ENCODE data around the gene MGMT. TPM values are rescaled to one million over a fixed set of nuclear protein-coding genes. Genes with fewer than 3 reads are reported as not detected.

MGMT gene
- total and polyA plus RNA-seq, 2 donors (not counting 1 experiment from before 2014, with no cell fraction given), result 1.9 to 29.1 TPM

GRCh38 chr10:129807211-129807610, 340.2 kb downstream of the MGMT start:
- H3K4me1 ChIP-seq (ENCODE audit: control insufficient read depth, extremely low read depth, insufficient read depth, low read length), result no peaks in the 10 kb centered on the region
- TF ChIP-seq EZH2 (IDR thresholded peaks at IDR 0.05; ENCODE audit: low read length, missing control alignments) (no peak), CTCF (conservative IDR thresholded peaks at IDR 0.05 in 1 of 2, IDR thresholded peaks at IDR 0.05 in 1 of 2; ENCODE audit: low read depth in 1 of 2, low read length in 2 of 2) (no peak)
- no peaks in the 10 kb centered on the region for H3K9me3 ChIP-seq (ENCODE audit: control insufficient read depth, insufficient read depth, low read depth, low read length)
- no peak overlapping the region for H3K9ac ChIP-seq (ENCODE audit: insufficient read depth, low read length)
- H4K20me1 ChIP-seq (ENCODE audit: control insufficient read depth, extremely low read depth, insufficient read depth, low read length), result no peaks in the 10 kb centered on the region
- no peak overlapping the region for H3K4me3 ChIP-seq (replicated peaks in 1 of 4; ENCODE audit: control extremely low read depth in 1 of 4, insufficient read depth in 1 of 4, low read depth in 3 of 4, low read length in 4 of 4)
- H3K27me3 ChIP-seq (ENCODE audit: control insufficient read depth, insufficient read depth, low read length), result no peaks in the 10 kb centered on the region
- no peak overlapping the region for H3K4me2 ChIP-seq (ENCODE audit: extremely low read depth, insufficient read depth, low read length)
- no peak overlapping the region for H3K27ac ChIP-seq (ENCODE audit: insufficient read depth, low read length)
- DNase-seq (ENCODE audit: low read depth in 2 of 2), result no peak
- no peaks in the 10 kb centered on the region for H3K36me3 ChIP-seq (ENCODE audit: control insufficient read depth, insufficient read depth, low read length)
- no peak overlapping the region for H2AFZ ChIP-seq (ENCODE audit: low read length)
- no peaks in the 10 kb centered on the region for H3K79me2 ChIP-seq (ENCODE audit: control insufficient read depth, insufficient read depth, low read length)

- Histone ChIP-seq H2AFZ (ENCODE audit: low read length) (no peak overlapping the region), H3K4me3 (replicated peaks in 1 of 4; ENCODE audit: control extremely low read depth in 1 of 4, insufficient read depth in 1 of 4, low read depth in 3 of 4, low read length in 4 of 4) (no peak overlapping the region), H3K9ac (ENCODE audit: insufficient read depth, low read length) (no peak overlapping the region), H3K4me1 (ENCODE audit: control insufficient read depth, extremely low read depth, insufficient read depth, low read length) (no peaks in the 10 kb centered on the region), H4K20me1 (ENCODE audit: control insufficient read depth, extremely low read depth, insufficient read depth, low read length) (no peaks in the 10 kb centered on the region), H3K79me2 (ENCODE audit: control insufficient read depth, insufficient read depth, low read length) (no peaks in the 10 kb centered on the region), H3K27me3 (ENCODE audit: control insufficient read depth, insufficient read depth, low read length) (no peaks in the 10 kb centered on the region), H3K27ac (ENCODE audit: insufficient read depth, low read length) (no peak overlapping the region), H3K9me3 (ENCODE audit: control insufficient read depth, insufficient read depth, low read depth, low read length) (no peaks in the 10 kb centered on the region), H3K4me2 (ENCODE audit: extremely low read depth, insufficient read depth, low read length) (no peak overlapping the region), H3K36me3 (ENCODE audit: control insufficient read depth, insufficient read depth, low read length) (no peaks in the 10 kb centered on the region)
- DNase-seq (ENCODE audit: low read depth in 2 of 2), result no peak
- TF ChIP-seq CTCF (conservative IDR thresholded peaks at IDR 0.05 in 1 of 2, IDR thresholded peaks at IDR 0.05 in 1 of 2; ENCODE audit: low read depth in 1 of 2, low read length in 2 of 2), result no peak
- TF ChIP-seq EZH2 (IDR thresholded peaks at IDR 0.05; ENCODE audit: low read length, missing control alignments), result no peak
Measured at GRCh38 chr10:129808092-129808983, 341.3 kb downstream of the MGMT start.

GRCh38 chr10:129809431-129809830, 342.4 kb downstream of the MGMT start:
- Histone ChIP-seq H3K9me3 (ENCODE audit: control insufficient read depth, insufficient read depth, low read depth, low read length) (no peaks in the 10 kb centered on the region), H4K20me1 (ENCODE audit: control insufficient read depth, extremely low read depth, insufficient read depth, low read length) (no peaks in the 10 kb centered on the region), H3K9ac (ENCODE audit: insufficient read depth, low read length) (no peak overlapping the region), H3K27me3 (ENCODE audit: control insufficient read depth, insufficient read depth, low read length) (no peaks in the 10 kb centered on the region), H3K4me2 (ENCODE audit: extremely low read depth, insufficient read depth, low read length) (no peak overlapping the region), H3K36me3 (ENCODE audit: control insufficient read depth, insufficient read depth, low read length) (no peaks in the 10 kb centered on the region), H3K4me3 (replicated peaks in 1 of 4; ENCODE audit: control extremely low read depth in 1 of 4, insufficient read depth in 1 of 4, low read depth in 3 of 4, low read length in 4 of 4) (no peak overlapping the region), H2AFZ (ENCODE audit: low read length) (no peak overlapping the region), H3K79me2 (ENCODE audit: control insufficient read depth, insufficient read depth, low read length) (no peaks in the 10 kb centered on the region), H3K27ac (ENCODE audit: insufficient read depth, low read length) (no peak overlapping the region), H3K4me1 (ENCODE audit: control insufficient read depth, extremely low read depth, insufficient read depth, low read length) (no peaks in the 10 kb centered on the region)
- no peak for DNase-seq (ENCODE audit: low read depth in 2 of 2)
- TF ChIP-seq EZH2 (IDR thresholded peaks at IDR 0.05; ENCODE audit: low read length, missing control alignments) (no peak), CTCF (conservative IDR thresholded peaks at IDR 0.05 in 1 of 2, IDR thresholded peaks at IDR 0.05 in 1 of 2; ENCODE audit: low read depth in 1 of 2, low read length in 2 of 2) (no peak)

Measured in fibroblast of lung (primary cell).